Mesodermal cell (in vitro differentiated cells): Measurements from ENCODE around the gene TAAR6. TPM values are rescaled to one million over a fixed set of nuclear protein-coding genes. Genes with fewer than 3 reads are reported as not detected.
"Not testable (repeated sequence)": the region's sequence is repeated elsewhere in the genome, so short reads cannot be mapped to it uniquely, and the experiment has no call there.

Experiments
- H3K27ac ChIP-seq: 2 replicates; pipeline ENCODE4 v1.7.0; 2013; ENCODE audit warnings: mild to moderate bottlenecking, low read depth, low read length, moderate library complexity; ENCODE audit not compliant: severe bottlenecking
- H3K36me3 ChIP-seq: 2 replicates; pipeline ENCODE4 v1.7.1; 2013; ENCODE audit warnings: mild to moderate bottlenecking, low read length, moderate library complexity; ENCODE audit not compliant: control insufficient read depth, insufficient read depth
- H3K4me1 ChIP-seq: one replicate; pipeline ENCODE4 v1.7.1; 2013; ENCODE audit warnings: mild to moderate bottlenecking, low read length; ENCODE audit not compliant: insufficient read depth, control insufficient read depth, poor library complexity, severe bottlenecking
- H3K4me3 ChIP-seq: 2 replicates; pipeline ENCODE4 v1.7.0; 2013; ENCODE audit warnings: low read length, control low read depth, mild to moderate bottlenecking; ENCODE audit not compliant: insufficient read depth, poor library complexity, severe bottlenecking; ENCODE audit errors: extremely low read depth
- H3K9me3 ChIP-seq: 2 replicates; pipeline ENCODE4 v1.7.1; 2013; ENCODE audit warnings: mild to moderate bottlenecking, low read length, moderate library complexity; ENCODE audit not compliant: control insufficient read depth
- WGBS, 2 experiments: methylation state at CpG; one replicate each; pipeline ENCODE4 v1.1.5; 2013; ENCODE audit warnings: missing lambda C conversion rate in 2 of 2; ENCODE audit not compliant: insufficient coverage in 2 of 2; 5-methylcytosine and 5-hydroxymethylcytosine counted together
- polyA plus RNA-seq, 2 experiments: library from polyadenylated mRNA; stranded (reverse); fragments of 50-300 nt; gene quantifications; one replicate each; pipeline ENCODE4 v1.2.3, GENCODE V29; 2013

Gene TAAR6, protein sequence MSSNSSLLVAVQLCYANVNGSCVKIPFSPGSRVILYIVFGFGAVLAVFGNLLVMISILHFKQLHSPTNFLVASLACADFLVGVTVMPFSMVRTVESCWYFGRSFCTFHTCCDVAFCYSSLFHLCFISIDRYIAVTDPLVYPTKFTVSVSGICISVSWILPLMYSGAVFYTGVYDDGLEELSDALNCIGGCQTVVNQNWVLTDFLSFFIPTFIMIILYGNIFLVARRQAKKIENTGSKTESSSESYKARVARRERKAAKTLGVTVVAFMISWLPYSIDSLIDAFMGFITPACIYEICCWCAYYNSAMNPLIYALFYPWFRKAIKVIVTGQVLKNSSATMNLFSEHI
- not detected for polyA plus RNA-seq (2013, experiment 1 of 2)
- polyA plus RNA-seq (2013, experiment 2 of 2), result not detected

DNA sequence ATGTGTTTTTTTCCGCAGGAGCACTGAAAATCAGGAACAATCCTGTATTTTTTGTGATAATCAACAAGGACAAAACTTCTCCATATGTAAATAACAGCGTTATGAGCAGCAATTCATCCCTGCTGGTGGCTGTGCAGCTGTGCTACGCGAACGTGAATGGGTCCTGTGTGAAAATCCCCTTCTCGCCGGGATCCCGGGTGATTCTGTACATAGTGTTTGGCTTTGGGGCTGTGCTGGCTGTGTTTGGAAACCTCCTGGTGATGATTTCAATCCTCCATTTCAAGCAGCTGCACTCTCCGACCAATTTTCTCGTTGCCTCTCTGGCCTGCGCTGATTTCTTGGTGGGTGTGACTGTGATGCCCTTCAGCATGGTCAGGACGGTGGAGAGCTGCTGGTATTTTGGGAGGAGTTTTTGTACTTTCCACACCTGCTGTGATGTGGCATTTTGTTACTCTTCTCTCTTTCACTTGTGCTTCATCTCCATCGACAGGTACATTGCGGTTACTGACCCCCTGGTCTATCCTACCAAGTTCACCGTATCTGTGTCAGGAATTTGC, at the start of gene TAAR6:
Gene TAAR6 (plus strand): TSS at position 102 of the 557 bp plus-strand sequence. CDS start 0 bp downstream, at position 102.
- no peaks in the 10 kb centered on the region for H3K9me3 ChIP-seq
- no peak within 1 kb of the TSS for H3K4me3 ChIP-seq
- H3K27ac ChIP-seq, result no peak within 1 kb of the TSS
- no peaks in the 10 kb centered on the region for H3K4me1 ChIP-seq
- WGBS, 2 experiments, result 87 to 92% methylated on average over 11 to 13 of the region's 15 CpGs
- no peaks in the 10 kb centered on the region for H3K36me3 ChIP-seq

DNA sequence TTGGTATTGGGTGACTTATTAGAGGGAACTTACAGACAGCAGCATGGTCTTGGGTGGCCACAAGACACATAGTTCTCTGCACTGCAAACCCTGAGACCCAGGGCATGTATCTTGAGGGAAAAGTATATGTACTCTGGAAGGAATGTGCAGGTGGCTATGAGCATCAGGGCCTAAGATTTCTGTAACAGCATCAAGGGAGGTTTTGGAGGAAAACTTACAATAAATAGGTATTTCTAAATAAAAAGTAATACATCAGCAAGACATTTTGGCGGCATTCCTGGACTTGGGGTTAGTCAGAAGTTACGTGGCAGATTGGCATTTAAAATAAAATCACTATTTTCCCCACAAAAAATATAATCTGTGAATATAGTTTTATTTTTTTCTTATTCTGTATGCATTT, 49.2 kb upstream of the TAAR6 start:
- no peak overlapping the region for H3K4me3 ChIP-seq
- no peaks in the 10 kb centered on the region for H3K9me3 ChIP-seq
- H3K4me1 ChIP-seq, result no peaks in the 10 kb centered on the region
- no peaks in the 10 kb centered on the region for H3K36me3 ChIP-seq
- WGBS, 2 experiments, result no CpG with 5 or more reads among the region's 2 CpGs
- H3K27ac ChIP-seq, result no peak overlapping the region

DNA sequence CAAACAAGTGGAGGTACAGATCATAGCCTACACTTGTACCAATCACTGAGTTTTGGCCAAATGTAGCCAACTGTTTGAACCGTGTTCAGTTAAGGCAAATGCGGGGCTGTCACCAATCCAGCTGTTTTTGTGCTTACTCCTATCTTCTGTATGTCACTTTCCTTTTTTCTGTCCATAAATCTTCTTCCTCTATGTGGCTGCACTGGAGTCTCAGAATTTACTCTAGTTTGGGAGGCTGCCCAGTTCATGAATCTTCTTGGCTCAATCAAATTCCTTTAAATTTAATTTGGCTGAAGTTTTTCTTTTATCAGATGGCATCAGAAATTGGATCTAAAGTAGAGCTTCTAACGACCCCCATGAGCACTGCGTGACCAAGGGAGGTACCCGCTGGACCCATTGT, 45.5 kb upstream of the TAAR6 start:
- H3K27ac ChIP-seq, result no peak overlapping the region
- H3K9me3 ChIP-seq, result no peaks in the 10 kb centered on the region
- 93 to 97% methylated on average over 4 to 5 of the region's 5 CpGs for WGBS, 2 experiments
- no peak overlapping the region for H3K4me3 ChIP-seq
- no peaks in the 10 kb centered on the region for H3K36me3 ChIP-seq
- H3K4me1 ChIP-seq, result peaks cover 2% of the 10 kb centered on the region

DNA sequence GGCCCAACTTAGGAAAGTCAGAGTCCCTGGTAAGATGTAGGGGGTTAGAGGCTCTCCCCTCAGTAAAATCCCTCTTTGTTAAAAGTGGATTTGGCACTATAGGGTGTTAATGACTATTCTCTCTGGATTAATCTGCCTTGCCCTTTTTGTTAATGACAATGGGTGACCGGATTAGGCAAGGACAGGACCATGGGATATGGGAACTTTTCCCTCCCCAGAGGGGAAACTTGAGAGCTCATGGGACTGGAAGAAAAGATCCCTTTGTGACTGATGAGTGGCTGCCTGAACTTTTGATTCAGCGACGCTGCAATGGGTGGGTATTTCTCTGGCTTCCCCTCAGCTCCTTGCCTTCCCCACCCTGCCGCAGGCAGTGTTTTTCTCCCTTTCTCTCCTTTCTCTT, 44.3 kb upstream of the TAAR6 start:
- Histone ChIP-seq H3K9me3 (no peaks in the 10 kb centered on the region), H3K4me1 (peaks cover 2% of the 10 kb centered on the region), H3K27ac (no peak overlapping the region), H3K4me3 (no peak overlapping the region), H3K36me3 (no peaks in the 10 kb centered on the region)
- WGBS, 2 experiments, result 73 to 81% methylated on average over 2 to 4 of the region's 4 CpGs

DNA sequence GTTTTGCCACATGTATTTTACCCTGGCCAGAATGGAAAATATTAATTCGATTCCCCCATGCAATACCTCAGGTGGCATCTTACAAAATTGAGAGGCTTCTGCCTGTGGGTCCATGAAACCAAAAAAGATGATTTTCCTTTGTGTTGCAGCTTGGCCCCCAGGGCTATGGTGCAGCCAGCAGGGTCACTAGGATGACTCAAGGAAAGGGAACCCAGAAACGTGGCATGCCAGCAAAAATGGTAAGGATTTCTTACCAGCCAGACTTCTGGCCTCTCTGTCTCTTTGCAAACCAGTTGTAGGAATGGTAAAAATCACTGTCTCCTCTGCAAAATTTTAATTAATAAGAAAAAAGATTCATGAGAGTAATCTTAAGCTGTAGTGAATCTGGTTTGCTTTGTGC, 43.7 kb upstream of the TAAR6 start:
- H3K4me3 ChIP-seq, result no peak overlapping the region
- H3K27ac ChIP-seq, result no peak overlapping the region
- 33 to 100% methylated on average over 1 of the region's 2 CpGs for WGBS, 2 experiments
- H3K9me3 ChIP-seq, result no peaks in the 10 kb centered on the region
- peaks cover 2% of the 10 kb centered on the region for H3K4me1 ChIP-seq
- no peaks in the 10 kb centered on the region for H3K36me3 ChIP-seq

DNA sequence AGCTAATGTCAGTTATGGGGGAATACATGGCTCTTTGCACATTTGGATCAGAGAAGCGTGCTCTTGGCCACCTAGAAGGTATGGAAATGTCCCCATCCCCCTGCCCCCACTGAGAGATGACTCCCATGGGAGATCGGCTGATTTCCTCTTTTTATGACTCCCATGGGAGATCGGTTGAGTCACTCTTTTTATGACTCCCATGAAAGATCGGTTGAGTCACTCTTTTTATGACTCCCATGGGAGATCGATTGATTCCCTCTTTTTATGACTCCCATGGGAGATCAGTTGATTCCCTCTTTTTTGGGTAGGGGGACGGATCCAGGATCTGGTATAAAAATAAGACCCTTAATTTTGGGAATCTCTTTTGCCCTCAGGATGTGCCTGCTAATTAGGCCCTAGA, 42.3 kb upstream of the TAAR6 start:
- Histone ChIP-seq H3K4me1 (peaks cover 2% of the 10 kb centered on the region), H3K4me3 (no peak overlapping the region), H3K36me3 (no peaks in the 10 kb centered on the region), H3K9me3 (no peaks in the 10 kb centered on the region), H3K27ac (no peak overlapping the region)
- WGBS, 2 experiments, result 86 to 94% methylated on average over 4 to 5 of the region's 6 CpGs

DNA sequence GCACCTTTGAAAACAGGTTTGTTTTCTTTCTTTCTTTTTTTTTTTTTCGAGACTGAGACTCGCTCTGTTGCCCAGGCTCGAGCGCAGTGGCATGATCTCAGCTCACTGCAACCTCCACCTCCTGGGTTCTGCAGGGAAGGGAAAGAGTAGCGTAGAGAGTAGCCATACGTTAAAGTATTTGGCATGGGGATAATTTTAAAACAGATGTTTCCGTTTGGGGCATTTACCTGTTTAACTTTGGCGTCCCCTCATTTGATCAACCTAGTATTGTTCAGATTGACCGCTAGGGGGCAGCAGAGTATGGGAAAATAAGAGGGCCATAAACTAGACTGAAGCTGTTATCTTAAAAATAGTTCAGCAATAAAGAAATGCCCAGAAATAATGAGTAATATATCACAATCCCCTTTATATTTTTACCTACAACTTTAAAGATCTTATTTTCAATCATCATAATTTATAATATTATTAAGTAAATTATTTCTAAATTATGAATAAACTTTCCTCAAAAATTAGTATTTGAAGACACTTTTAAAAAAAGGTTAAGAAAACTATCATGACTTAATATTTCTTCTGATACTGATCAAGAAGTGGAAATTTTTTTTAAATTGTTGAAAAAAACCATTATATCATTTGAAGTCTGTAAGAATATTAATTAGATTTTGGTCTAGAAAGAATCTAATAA, 39.7 kb upstream of the TAAR6 start:
- no peak overlapping the region for H3K27ac ChIP-seq
- WGBS, 2 experiments, result 8% methylated on average over 2 of the region's 9 CpGs; no CpG with 5 or more reads in 1 of the 2 experiments
- H3K4me1 ChIP-seq, result peaks cover 2% of the 10 kb centered on the region
- H3K36me3 ChIP-seq, result no peaks in the 10 kb centered on the region
- H3K9me3 ChIP-seq, result no peaks in the 10 kb centered on the region
- no peak overlapping the region for H3K4me3 ChIP-seq

DNA sequence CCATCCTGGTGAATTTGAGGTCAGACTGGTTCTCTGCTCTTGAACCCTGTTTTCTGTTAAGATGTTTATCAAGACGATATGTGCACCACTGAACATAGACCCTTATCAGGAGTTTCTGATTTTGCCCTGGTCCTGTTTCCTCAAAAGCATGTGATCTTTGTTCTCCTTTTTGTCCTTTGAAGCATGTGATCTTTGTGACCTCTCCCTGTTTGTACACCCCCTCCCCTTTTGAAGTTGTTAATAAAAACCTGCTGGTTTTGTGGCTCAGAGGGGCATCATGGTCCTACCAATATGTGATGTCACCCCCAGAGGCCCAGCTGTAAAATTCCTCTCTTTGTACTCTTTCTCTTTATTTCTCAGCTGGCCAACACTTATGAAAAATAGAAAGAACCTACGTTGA, 35.6 kb upstream of the TAAR6 start:
- not testable (repeated sequence) for H3K27ac ChIP-seq, H3K4me3 ChIP-seq, H3K4me1 ChIP-seq, H3K36me3 ChIP-seq, H3K9me3 ChIP-seq
- 100% methylated on average over 1 of the region's 2 CpGs for WGBS, 2 experiments

DNA sequence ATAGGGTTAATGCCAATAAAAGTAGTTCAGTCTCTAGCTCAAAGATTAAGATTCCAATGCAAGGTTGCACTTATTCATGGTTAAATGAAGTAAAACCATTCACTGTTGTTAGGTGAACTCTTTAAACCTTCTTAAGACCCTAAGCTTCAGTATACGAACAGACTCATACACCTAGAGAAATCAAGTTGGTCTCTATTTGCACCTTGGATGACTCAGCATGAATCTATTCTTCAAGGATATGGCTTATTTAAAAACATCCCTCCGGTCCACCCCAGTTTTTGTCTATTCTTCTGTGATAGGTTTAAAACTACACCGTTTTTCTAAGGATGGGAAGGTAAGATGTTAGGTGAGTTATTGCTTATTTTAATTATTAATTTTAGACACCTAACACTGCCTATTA, 33.0 kb upstream of the TAAR6 start:
- 67% methylated on average over 1 of the region's 3 CpGs; no CpG with 5 or more reads in 1 of the 2 experiments for WGBS, 2 experiments
- no peak overlapping the region for H3K4me3 ChIP-seq

DNA sequence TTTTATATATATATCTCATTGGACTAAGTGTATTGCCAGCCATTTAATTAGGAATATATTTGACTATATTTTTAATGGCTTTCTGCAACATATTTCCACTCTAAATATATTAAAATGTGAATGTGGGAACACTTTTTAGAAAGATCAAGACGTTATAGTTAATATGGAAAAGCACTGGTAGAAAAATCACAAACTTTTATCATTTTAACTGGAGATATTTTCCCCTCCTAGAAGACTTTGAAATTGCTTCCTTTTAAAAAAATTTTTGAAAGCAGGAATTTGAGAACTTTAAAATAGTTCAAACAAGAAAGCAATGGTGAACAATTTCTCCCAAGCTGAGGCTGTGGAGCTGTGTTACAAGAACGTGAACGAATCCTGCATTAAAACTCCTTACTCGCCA, 32.1 kb upstream of the TAAR6 start, which contains the start of gene TAAR9:
Gene TAAR9 (plus strand): TSS at position 301 of the 400 bp plus-strand sequence. CDS start 13 bp downstream, at position 314.
- Histone ChIP-seq H3K4me1 (no peaks in the 10 kb centered on the region), H3K27ac (no peak within 1 kb of the TSS), H3K36me3 (no peaks in the 10 kb centered on the region), H3K9me3 (no peaks in the 10 kb centered on the region), H3K4me3 (no peak within 1 kb of the TSS)
- 91 to 97% methylated on average over 3 of the region's 4 CpGs for WGBS, 2 experiments

More for the DNA sequence above, 33.0 kb upstream of the TAAR6 start:
- no peaks in the 10 kb centered on the region for H3K4me1 ChIP-seq
- no peaks in the 10 kb centered on the region for H3K36me3 ChIP-seq
- no peak overlapping the region for H3K27ac ChIP-seq
- H3K9me3 ChIP-seq, result no peaks in the 10 kb centered on the region
